HG02798 (cell line): ENCODE data around the gene XPO6.

ENCODE experiments used
- ATAC-seq: cut with Tn5 transposase; IDR thresholded peaks from one replicate; pipeline ENCODE4 v1.9.1; 2021; ENCODE audit warnings: mild to moderate bottlenecking; ENCODE audit not compliant: unreplicated experiment, poor library complexity

The XPO6 gene

GRCh38 chr16:28185696-28186095, 26.1 kb downstream of the XPO6 start:
- ATAC-seq = no peak

- ATAC-seq = no peak
Observed at GRCh38 chr16:28184625-28185024, 27.1 kb downstream of the XPO6 start.

GRCh38 chr16:28183930-28184329, 27.8 kb downstream of the XPO6 start:
- no peak for ATAC-seq

DNA sequence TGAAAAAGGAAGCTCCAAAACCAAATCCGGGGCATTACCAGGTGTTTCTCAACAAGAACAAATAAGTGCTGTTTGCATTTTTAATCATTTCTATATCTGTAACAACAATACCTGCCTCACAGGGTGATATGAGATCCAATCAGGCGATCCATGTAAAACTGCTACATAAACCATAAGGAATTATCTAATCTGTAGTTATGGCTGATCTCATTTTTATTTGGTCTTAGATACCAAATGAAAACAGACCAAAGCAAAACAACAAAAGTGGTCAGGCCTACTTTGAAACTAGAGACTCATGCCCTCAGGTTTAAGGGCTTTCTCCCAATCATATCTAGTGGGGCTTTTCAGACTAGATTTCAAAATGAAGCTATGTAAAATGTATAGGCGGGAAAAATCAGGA, 28.3 kb downstream of the XPO6 start:
- ATAC-seq = no peak

- ATAC-seq = no peak
Observed at GRCh38 chr16:28182801-28183200, 29.0 kb downstream of the XPO6 start.

- no peak for ATAC-seq
Observed at GRCh38 chr16:28182183-28182582, 29.6 kb downstream of the XPO6 start.

- ATAC-seq = no peak
Observed at GRCh38 chr16:28181515-28181914, 30.2 kb downstream of the XPO6 start.

DNA sequence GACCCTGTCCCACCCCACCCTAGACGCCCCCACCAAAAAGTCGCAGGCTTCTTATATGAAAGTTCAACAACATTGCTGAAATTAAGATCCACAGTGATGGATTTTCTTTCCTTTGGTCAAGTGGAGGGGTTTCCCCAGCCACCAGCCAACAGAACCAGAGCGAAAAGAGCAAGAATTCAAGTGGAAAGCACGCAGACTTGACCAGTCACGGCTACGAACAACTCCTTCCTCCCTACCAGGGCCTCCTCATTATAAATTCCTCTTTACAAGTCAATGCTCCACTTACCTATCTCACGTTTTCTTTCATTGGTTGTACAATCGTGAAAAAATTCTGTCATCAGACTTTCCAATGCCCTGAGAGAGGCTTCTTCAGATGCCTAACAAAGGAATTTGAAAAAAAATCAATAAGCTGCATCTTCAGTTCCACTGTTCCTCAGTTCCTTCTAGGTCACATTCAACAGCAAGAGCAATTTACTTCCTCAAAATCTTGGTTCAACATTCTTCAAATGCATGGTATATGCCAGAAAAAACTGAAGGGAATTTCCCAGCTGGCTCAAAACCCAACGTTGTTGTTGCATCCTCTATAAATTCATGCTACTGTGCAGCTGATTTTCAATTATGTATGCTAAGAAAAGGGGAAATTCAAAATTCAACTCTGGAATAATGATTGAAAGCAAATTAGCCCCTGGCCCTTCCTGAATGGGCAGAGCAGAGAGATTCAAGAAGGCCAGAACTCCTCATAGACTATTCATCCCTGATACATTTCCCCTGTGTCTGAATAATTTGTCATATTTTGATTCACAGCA, 30.9 kb downstream of the XPO6 start:
- ATAC-seq = no peak

GRCh38 chr16:28179354-28179753, 32.4 kb downstream of the XPO6 start:
- no peak for ATAC-seq

DNA sequence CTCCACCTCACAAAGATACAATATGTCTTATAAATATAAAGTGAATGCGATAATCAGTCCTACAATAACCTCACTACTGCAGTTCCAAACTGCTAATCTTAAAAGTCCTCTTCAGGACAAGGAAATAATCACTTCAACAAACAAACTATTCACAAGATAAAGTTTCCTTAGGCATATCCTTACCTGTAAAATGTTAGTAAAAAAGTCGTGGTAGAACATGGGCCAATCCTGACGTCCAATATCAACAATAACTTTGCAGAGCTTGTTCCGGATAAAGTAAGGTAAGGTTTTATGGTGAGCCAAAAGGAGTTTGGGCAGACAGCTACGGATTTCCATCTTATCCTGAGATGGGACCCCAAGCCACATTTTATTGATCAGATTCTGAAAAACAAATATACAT, 36.0 kb downstream of the XPO6 start:
- no peak for ATAC-seq

GRCh38 chr16:28172336-28172735, 39.4 kb downstream of the XPO6 start:
- ATAC-seq = no peak

GRCh38 chr16:28171816-28172215, 39.9 kb downstream of the XPO6 start:
- ATAC-seq = no peak

DNA sequence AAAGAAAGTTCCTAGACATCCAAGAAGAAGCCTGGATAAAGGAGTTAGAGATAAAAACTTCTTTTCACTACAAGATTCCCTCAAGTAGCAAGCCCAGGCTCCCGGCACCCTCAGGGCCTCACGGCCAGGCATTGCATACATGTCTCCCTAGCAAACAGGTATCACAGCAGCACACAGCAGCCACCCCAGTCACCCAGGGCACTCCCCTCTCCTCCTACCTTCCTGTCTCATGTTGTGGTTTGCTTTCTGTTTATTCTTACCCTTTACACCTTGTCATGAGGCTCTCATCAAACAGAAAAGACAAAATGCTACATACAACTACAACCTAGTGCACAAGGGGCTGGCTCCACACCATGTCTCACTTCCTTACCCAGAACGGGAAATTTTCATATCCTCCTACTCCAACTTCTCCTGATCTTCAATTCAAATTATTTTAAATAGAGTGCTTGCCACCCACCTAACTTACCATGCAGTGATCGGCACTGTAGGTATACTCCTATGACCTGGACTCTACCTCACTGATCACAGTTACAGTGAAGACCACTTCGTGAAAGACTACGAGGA, 42.7 kb downstream of the XPO6 start:
- no peak for ATAC-seq

GRCh38 chr16:28167730-28168129, 44.0 kb downstream of the XPO6 start:
- no peak for ATAC-seq

DNA sequence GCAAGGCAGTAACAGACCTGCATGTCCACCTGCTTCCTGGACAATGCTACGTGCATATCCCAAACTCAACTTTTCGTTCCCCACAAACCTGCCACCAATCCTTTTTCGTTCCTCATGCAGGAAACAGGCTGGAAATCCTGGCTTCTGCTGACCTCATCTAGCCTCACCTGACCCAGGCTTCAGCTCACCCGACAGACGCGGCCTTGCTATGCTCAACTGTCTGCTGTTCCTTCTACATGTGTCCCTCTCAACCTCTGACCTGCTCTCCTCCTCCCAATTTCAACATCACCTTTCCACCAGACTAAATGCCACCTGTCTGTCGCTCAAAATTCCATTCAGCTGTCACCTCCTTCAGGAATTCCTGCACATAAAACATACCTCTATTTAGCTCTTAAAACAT, 44.5 kb downstream of the XPO6 start:
- no peak for ATAC-seq

- ATAC-seq = no peak
Observed at GRCh38 chr16:28166394-28167208, 45.2 kb downstream of the XPO6 start.

- no peak for ATAC-seq
Observed at GRCh38 chr16:28165598-28165997, 46.2 kb downstream of the XPO6 start.

DNA sequence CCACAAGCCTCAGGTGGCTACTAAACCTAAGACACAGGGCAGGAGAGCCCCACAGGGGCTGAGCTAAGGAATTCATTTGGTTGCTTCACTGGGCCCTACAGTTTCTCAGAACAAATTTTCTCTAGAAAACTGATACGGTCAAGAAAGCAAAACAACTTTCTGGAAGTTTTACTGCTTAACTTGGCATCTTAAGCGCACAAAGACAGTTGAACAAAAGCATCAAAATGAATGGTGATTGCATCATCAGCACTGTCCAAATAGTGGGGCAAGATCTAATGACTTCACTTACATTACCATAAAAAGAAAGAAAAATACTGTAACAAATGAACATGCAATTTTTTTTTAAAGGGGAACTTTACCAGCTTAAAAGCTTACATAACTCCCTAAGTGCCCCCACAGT, 47.6 kb downstream of the XPO6 start:
- ATAC-seq = no peak

GRCh38 chr16:28163699-28164098, 48.1 kb downstream of the XPO6 start:
- no peak for ATAC-seq

DNA sequence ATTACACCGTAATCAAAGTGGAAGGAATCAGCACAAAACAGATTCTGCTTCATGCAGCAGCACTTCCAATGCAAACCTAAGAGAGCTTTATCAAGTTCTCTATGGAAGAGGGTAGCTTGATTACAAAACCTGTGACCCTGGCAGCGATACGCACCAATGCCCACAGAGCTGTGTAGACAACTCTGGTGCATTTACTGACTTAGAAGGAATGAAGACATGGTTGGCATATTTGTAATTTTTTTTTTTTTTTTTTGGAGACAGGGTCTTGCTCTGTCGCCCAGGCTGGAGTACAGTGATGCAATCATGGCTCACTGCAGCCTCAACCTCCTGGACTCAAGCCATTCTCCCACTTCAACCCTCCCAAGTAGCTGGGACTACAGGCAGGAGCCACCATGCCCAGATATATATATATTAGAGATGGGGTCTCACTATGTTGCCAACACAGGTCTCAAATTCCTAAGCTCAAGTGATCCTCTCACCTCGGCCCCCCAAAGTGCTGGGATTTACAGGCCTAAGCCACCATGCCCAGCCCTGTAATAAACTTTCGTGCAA, 49.4 kb downstream of the XPO6 start:
- no peak for ATAC-seq

GRCh38 chr16:28161626-28162025, 50.1 kb downstream of the XPO6 start:
- no peak for ATAC-seq
